CD4-positive, alpha-beta T cell treated with Interleukin-4 for 4 hours (primary cell): ENCODE measurements around the gene ARSB.

ENCODE experiments used
- DNase-seq: peaks from one replicate; pipeline ENCODE4 v3.0.0-alpha.2; 2020

Gene ARSB

GRCh38 chr5:78799266-78800017, 185.7 kb downstream of the ARSB start:
- no peak for DNase-seq

- no peak for DNase-seq
Observed at GRCh38 chr5:78798673-78799029, 186.5 kb downstream of the ARSB start.

GRCh38 chr5:78797936-78798672, 187.0 kb downstream of the ARSB start:
- DNase-seq = no peak

GRCh38 chr5:78795757-78796156, 189.4 kb downstream of the ARSB start:
- no peak for DNase-seq

GRCh38 chr5:78794693-78795215, 190.4 kb downstream of the ARSB start:
- DNase-seq = no peak

GRCh38 chr5:78793907-78794662, 191.0 kb downstream of the ARSB start:
- DNase-seq = no peak

- no peak for DNase-seq
Observed at GRCh38 chr5:78792345-78793055, 192.6 kb downstream of the ARSB start.

GRCh38 chr5:78791501-78792100, 193.5 kb downstream of the ARSB start:
- DNase-seq = no peak

- no peak for DNase-seq
Observed at GRCh38 chr5:78787783-78788182, 197.3 kb downstream of the ARSB start.

- no peak for DNase-seq
Observed at GRCh38 chr5:78785454-78785853, 199.7 kb downstream of the ARSB start.

GRCh38 chr5:78783434-78784130, 201.5 kb downstream of the ARSB start:
- no peak for DNase-seq

GRCh38 chr5:78782728-78783127, 202.4 kb downstream of the ARSB start:
- DNase-seq = no peak

- no peak for DNase-seq
Observed at GRCh38 chr5:78781611-78782286, 203.4 kb downstream of the ARSB start.

GRCh38 chr5:78779771-78780616, 205.1 kb downstream of the ARSB start:
- no peak for DNase-seq

GRCh38 chr5:78779262-78779661, 205.8 kb downstream of the ARSB start:
- no peak for DNase-seq

- no peak for DNase-seq
Observed at GRCh38 chr5:78778538-78778937, 206.6 kb downstream of the ARSB start.

GRCh38 chr5:78777901-78778300, 207.2 kb downstream of the ARSB start:
- DNase-seq = no peak

GRCh38 chr5:78776637-78777036, 208.5 kb downstream of the ARSB start:
- no peak for DNase-seq

- DNase-seq = no peak
Observed at GRCh38 chr5:78773655-78774054, 211.5 kb downstream of the ARSB start.
